Superior temporal gyrus (tissue), 1 donor: Measurements from ENCODE around the gene E2F1.
A peak's percentile ranks its signal among the peaks of the same experiment; 100 is the strongest.
"Not testable (repeated sequence)": the region's sequence is repeated elsewhere in the genome, so short reads cannot be mapped to it uniquely, and the experiment has no call there.

ENCODE experiments used
- DNase-seq: peaks from one replicate; pipeline ENCODE4 v3.0.0-alpha.2; 2016; ENCODE audit errors: extremely low spot score

Gene E2F1

GRCh38 chr20:33645072-33645358, 41.2 kb downstream of the E2F1 start:
- DNase-seq = no peak

- DNase-seq = no peak
Measured at GRCh38 chr20:33644313-33645071, 41.7 kb downstream of the E2F1 start.

DNA sequence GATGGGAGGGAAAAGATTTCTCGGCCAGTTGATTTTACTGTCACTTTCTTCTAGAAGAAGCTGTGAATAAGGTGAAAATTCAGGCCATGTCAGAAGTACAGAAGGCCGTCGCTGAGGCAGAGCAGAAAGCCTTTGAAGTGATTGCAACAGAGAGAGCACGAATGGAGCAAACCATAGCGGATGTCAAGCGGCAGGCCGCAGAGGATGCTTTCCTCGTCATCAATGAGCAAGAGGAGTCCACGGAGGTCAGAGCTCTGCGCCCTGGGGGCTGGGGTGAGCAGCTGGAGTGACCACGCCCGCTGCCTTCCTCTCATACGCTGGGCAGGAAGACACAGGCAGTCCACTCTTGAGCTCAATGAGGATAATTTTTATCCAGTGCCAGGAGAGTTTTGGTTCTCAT, 45.9 kb downstream of the E2F1 start:
- no peak for DNase-seq

DNA sequence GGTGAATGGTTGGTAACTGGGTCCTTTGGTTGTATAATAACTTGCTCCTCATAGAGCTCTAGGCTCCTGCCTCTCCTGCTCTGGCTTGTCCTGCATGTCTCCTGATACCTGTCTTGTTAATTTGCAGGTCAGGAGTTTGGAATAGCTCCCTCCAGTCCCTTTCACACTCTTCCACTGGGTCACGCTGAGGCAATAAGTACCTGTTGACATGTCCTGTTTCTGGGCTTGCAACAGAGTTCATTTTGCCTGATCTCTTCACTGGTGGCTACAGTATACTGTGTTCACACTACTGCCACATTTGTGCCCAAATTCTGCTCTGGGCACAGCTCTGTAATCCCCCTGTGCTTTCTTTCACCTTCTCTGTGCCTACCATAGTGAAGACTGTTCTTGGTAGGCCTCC, 49.4 kb downstream of the E2F1 start:
- no peak for DNase-seq

DNA sequence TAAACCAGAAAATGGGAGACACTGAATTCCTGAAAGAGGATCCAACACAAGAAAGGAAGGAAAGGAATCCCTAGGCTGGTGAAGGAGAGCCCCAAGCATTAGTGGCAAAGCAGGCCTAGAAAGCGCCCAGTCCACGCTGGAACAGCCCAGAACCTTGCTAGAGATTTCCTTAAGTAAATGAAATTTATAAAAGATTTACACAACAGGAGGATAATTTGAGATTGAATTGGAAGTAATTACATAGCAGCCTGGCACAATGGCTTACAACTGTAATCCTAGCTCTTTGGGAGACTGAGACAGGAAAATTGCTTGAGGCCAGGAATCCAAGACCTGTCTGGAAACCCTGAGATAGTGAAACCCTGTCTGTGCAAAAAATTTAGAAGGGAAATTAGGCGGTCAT, 50.8 kb downstream of the E2F1 start:
- DNase-seq = no peak

GRCh38 chr20:33631910-33632309, 54.3 kb downstream of the E2F1 start:
- not testable (repeated sequence) for DNase-seq

- peak; percentile 13 for DNase-seq
Measured at GRCh38 chr20:33630507-33630906, 55.7 kb downstream of the E2F1 start.

GRCh38 chr20:33629979-33630378, 56.2 kb downstream of the E2F1 start:
- no peak for DNase-seq

- no peak for DNase-seq
Measured at GRCh38 chr20:33629533-33629932, 56.7 kb downstream of the E2F1 start.

DNA sequence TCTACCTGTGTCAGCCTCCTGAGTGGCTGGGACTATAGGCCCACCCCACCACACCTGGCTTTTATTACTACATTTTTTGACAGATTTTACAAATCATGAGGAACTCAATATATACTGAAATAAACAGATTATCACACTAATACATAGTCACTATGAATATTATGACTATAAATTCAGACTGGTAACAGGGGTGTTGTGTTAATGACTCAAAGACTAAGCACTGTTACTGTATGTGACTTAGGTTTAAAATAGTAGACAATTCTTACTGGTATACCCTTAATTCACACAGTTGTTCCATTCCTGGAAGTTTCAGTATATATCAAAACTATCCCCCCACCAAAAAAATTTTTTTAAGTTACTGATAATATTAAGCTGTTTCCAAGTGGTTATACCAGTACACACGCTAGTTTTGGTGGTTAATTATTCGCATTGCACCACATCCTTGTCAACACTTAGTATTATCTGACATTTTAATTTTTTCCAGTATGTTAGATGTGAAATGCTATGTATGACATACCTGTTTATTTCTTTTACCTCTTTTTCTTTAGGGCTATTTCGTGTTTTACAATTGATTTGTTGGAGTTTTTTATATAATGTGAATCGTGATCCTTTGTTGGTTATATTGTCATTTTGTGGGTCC, 58.5 kb downstream of the E2F1 start:
- DNase-seq = no peak

- no peak for DNase-seq
Measured at GRCh38 chr20:33626190-33626589, 60.0 kb downstream of the E2F1 start.
